ENCODE data around the gene MPL.

DNA sequence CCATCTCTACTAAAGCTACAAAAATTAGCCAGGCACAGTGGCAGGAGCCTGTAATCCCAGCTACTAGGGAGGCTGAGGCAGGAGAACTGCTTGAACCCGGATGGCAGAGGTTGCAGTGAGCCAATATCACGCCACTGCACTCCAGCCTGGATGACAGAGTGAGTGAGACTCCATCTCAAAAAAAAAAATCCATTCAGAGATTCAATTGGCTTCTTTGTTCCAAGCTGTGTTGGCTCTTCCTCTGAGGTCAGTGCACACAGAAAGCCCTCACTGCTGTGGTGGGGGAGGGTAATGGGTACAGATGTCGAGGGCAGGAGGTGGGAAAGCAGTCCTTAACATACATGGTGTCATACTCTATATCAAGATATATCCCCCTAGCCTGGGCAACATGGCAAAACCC, 22.1 kb upstream of the MPL start:
- TF ChIP-seq, protein P1, sequence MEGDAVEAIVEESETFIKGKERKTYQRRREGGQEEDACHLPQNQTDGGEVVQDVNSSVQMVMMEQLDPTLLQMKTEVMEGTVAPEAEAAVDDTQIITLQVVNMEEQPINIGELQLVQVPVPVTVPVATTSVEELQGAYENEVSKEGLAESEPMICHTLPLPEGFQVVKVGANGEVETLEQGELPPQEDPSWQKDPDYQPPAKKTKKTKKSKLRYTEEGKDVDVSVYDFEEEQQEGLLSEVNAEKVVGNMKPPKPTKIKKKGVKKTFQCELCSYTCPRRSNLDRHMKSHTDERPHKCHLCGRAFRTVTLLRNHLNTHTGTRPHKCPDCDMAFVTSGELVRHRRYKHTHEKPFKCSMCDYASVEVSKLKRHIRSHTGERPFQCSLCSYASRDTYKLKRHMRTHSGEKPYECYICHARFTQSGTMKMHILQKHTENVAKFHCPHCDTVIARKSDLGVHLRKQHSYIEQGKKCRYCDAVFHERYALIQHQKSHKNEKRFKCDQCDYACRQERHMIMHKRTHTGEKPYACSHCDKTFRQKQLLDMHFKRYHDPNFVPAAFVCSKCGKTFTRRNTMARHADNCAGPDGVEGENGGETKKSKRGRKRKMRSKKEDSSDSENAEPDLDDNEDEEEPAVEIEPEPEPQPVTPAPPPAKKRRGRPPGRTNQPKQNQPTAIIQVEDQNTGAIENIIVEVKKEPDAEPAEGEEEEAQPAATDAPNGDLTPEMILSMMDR (IDR thresholded peaks at IDR 0.05; ENCODE audit: poor library complexity) = no peak
- TF ChIP-seq EZH2phosphoT487 (IDR thresholded peaks at IDR 0.05; ENCODE audit: low read depth, severe bottlenecking, unreplicated experiment) = no peak

All from hepatocyte (in vitro differentiated cells).